ENCODE measurements around the gene FAM229A. TPM values are rescaled to one million over a fixed set of nuclear protein-coding genes. Genes with fewer than 3 reads are reported as not detected.

The FAM229A gene
- total RNA-seq, 3 donors from 2014 or later: 8.5 to 12.9 (median 9.2) TPM

DNA sequence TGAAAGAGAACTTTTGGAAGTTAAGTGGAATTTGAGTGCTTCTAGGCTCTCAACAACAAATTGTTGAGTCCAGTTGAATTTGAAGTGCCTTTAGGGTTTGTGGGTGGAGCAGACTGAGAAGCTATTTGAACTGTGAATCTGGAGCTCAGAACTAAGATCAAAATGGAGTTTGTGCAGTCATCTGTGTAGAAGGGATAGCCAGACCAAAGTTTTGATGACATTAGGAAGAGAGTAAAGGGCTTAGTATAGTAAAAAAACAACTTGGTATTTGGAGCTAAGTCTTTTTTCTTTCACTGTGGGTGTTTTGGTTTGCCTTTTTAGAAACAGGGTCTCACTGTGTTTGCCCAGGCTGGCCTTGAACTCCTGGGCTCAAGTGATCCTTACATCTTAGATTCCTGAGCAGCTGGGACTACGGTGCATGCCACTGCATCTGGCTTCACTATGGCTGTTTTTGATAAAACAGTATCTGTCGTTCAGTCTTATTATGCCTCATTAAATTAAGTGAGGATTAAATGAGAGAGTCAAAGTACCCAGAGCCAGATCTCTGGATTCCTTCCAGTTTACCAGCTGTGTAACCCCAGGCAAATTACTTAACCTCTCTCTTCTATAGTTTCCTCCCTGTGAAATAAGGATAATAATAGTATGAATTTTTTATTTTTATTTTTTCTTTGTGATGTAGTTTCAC is 50.4 kb downstream of the FAM229A start:
- DNase-seq: no peak
- no peak for ATAC-seq
- Histone ChIP-seq H3K4me3 (no peak overlapping the region), H3K4me1 (ENCODE audit: low read depth) (peaks cover 31% of the 10 kb centered on the region), H3K9me3 (no peaks in the 10 kb centered on the region), H3K36me3 (ENCODE audit: low read depth) (no peaks in the 10 kb centered on the region)
- intact Hi-C loops (cut with DNase I, micrococcal nuclease): no loop called here
- TF ChIP-seq, protein P1, sequence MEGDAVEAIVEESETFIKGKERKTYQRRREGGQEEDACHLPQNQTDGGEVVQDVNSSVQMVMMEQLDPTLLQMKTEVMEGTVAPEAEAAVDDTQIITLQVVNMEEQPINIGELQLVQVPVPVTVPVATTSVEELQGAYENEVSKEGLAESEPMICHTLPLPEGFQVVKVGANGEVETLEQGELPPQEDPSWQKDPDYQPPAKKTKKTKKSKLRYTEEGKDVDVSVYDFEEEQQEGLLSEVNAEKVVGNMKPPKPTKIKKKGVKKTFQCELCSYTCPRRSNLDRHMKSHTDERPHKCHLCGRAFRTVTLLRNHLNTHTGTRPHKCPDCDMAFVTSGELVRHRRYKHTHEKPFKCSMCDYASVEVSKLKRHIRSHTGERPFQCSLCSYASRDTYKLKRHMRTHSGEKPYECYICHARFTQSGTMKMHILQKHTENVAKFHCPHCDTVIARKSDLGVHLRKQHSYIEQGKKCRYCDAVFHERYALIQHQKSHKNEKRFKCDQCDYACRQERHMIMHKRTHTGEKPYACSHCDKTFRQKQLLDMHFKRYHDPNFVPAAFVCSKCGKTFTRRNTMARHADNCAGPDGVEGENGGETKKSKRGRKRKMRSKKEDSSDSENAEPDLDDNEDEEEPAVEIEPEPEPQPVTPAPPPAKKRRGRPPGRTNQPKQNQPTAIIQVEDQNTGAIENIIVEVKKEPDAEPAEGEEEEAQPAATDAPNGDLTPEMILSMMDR (IDR thresholded peaks at IDR 0.05): no peak

Other genes with a start within 250 kb of the FAM229A start
- 10 to 100 TPM; 31.0 to 45.2 (median 39.3) TPM for gene TXLNA, start 182.8 kb downstream of the FAM229A start, total RNA-seq
- gene CCDC28B, start 161.9 kb downstream of the FAM229A start, total RNA-seq: 1 to 10 TPM; 1.5 to 4.2 (median 3.2) TPM
- 1 to 10 TPM; 1.1 to 2.2 (median 1.9) TPM for gene IQCC, start 156.8 kb downstream of the FAM229A start, total RNA-seq
- gene DCDC2B, start 153.4 kb downstream of the FAM229A start, total RNA-seq: not detected
- 10 to 100 TPM; 21.1 to 35.6 (median 28.0) TPM for gene TMEM234, start 140.1 kb downstream of the FAM229A start, total RNA-seq
- 100 to 1,000 TPM; 111 to 138 (median 115) TPM for gene EIF3I, start 140.1 kb downstream of the FAM229A start, total RNA-seq
- 1 to 10 TPM; 3.4 to 5.5 (median 5.5) TPM for gene FAM167B, start 115.3 kb downstream of the FAM229A start, total RNA-seq
- gene LCK, start 111.2 kb downstream of the FAM229A start, total RNA-seq: 1 to 10 TPM; 4.7 to 6.0 (median 5.9) TPM
- gene HDAC1, start 70.4 kb downstream of the FAM229A start, total RNA-seq: 100 to 1,000 TPM; 143 to 208 (median 203) TPM
- 100 to 1,000 TPM in 2 of 3 donors, 10 to 100 TPM in 1; 37.0 to 149 (median 140) TPM for gene MARCKSL1, start 26.3 kb downstream of the FAM229A start, total RNA-seq
- 1 to 10 TPM; 1.8 to 3.6 (median 2.3) TPM for gene TSSK3, start 54 bp upstream of the FAM229A start, total RNA-seq
- 10 to 100 TPM; 72.1 to 89.9 (median 73.1) TPM for gene BSDC1, start 32.0 kb upstream of the FAM229A start, total RNA-seq
- under 1 TPM in 1 of 3 donors, not detected in 2; 0.03 TPM for gene ZBTB8B, start 102.6 kb upstream of the FAM229A start, total RNA-seq
- gene ZBTB8A, start 176.9 kb upstream of the FAM229A start, total RNA-seq: 1 to 10 TPM; 4.9 to 7.9 (median 5.1) TPM

Data from mucosa of descending colon (tissue), 3 donors.